COLO668 (cell line): Measurements from ENCODE around the gene TAS2R42.

Source experiments
- DNase-seq: peaks from one replicate; lab custom pipeline; 2025; ENCODE audit not compliant: unreplicated experiment; lab: John Stamatoyannopoulos, UW

TAS2R42 gene

DNA sequence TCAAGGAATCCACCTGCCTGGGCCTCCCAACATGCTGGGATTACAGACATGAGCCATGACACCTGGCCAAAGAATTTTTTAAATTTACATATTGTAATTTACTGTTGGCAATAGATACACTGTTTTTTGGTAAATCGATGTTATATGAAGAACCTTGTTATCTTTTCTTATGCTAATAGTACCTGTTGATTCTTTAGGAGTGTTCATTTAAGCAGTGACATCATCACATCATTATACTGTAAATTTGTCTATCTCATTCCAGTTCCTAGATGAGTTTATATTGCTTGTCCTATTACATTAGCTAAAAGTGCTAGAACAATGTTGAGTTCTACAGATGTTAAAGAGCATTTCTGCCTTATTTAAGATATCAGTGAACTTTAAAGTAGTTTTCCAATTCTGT lies 39.3 kb downstream of the TAS2R42 start:
- no peak for DNase-seq

DNA sequence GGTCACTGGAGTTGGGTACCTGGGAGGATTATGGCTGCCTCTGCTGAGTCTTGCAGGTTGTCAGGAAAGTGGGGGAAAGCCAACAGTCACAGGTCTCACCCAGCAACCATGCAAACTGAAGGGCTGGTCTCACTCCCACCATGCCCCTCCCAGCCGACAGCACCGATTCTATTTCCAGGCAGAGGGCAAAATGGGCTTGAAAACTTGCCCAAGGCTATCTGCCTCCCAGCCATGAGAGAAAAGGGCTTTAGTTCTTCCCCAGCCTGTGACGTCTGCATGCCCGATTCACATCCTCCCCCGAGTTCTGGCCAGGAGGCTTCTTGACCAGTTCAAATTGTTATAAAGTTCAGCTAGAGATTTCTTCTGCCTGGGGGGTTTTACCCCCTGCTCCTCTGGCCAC lies 42.4 kb downstream of the TAS2R42 start:
- no peak for DNase-seq

DNA sequence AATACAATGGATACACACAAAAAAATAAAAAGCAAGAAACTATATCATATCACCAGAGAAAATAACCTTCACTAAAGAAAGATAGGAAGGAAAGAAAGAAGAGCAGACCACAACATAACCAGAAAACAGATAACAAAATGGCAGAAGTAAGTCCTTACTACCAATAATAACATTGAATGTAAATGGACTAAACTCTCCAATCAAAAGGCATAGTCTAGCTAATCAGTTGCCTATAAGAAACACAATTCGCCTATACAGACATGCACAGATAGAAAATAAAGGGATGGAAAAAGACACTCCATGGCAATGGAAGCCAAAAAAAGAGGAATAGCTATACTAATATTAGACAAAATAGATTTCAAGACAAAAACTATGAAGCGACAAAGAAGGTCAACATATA lies 43.4 kb downstream of the TAS2R42 start:
- DNase-seq, result no peak

DNA sequence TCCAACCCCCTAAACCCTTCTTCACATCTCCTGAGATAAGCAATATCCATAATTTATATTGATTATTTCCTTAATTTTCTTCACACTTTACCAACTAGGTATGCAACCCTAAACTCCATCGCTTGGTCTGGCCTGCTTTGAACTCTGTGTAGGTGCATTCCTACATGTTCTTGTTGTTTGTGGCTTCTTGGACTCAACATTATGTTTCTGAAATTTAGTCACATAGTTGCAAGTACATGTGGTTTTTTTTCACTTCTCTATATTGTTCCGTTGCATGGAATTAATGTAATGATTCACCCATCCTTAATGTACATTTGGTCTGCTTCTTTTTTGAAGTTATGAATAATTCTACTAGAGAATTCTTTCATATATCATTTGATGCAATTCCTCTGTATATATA lies 50.7 kb downstream of the TAS2R42 start:
- no peak for DNase-seq
